HG03378 (cell line): Measurements from ENCODE around the gene FOXP4.

Source experiments
- ATAC-seq: cut with Tn5 transposase; IDR thresholded peaks from one replicate; pipeline ENCODE4 v1.9.1; 2021; ENCODE audit warnings: mild to moderate bottlenecking, moderate library complexity; ENCODE audit not compliant: unreplicated experiment

Gene FOXP4

GRCh38 chr6:41546475-41546865 lies 289 bp downstream of the FOXP4 start:
- ATAC-seq = no peak

GRCh38 chr6:41546866-41547798 lies 951 bp downstream of the FOXP4 start:
- ATAC-seq = no peak

GRCh38 chr6:41547799-41548097 lies 1.6 kb downstream of the FOXP4 start:
- ATAC-seq = no peak

- ATAC-seq = no peak
These were observed 2.1 kb downstream of the FOXP4 start for GRCh38 chr6:41548098-41548840.

- no peak for ATAC-seq
These were observed 2.9 kb downstream of the FOXP4 start for GRCh38 chr6:41548841-41549642.

- no peak for ATAC-seq
These were observed 3.5 kb downstream of the FOXP4 start for GRCh38 chr6:41549673-41550072.

GRCh38 chr6:41551086-41551700 lies 5.0 kb downstream of the FOXP4 start:
- no peak for ATAC-seq

- ATAC-seq = no peak
These were observed 5.7 kb downstream of the FOXP4 start for GRCh38 chr6:41551857-41552256.

- no peak for ATAC-seq
These were observed 6.5 kb downstream of the FOXP4 start for GRCh38 chr6:41552723-41553122.

- no peak for ATAC-seq
These were observed 7.3 kb downstream of the FOXP4 start for GRCh38 chr6:41553405-41553999.

- no peak for ATAC-seq
These were observed 9.4 kb downstream of the FOXP4 start for GRCh38 chr6:41555326-41556300.

GRCh38 chr6:41557335-41557734 lies 11.2 kb downstream of the FOXP4 start:
- no peak for ATAC-seq

- no peak for ATAC-seq
These were observed 12.0 kb downstream of the FOXP4 start for GRCh38 chr6:41558033-41558807.

GRCh38 chr6:41559655-41560427 lies 13.7 kb downstream of the FOXP4 start:
- ATAC-seq = peak; percentile 20

GRCh38 chr6:41560431-41561192 lies 14.4 kb downstream of the FOXP4 start:
- ATAC-seq = peak; percentile 50

GRCh38 chr6:41561416-41561815 lies 15.2 kb downstream of the FOXP4 start:
- ATAC-seq = no peak
